Mesothelial cell of epicardium (in vitro differentiated cells): ENCODE measurements around the gene SPAG16. TPM values are rescaled to one million over a fixed set of nuclear protein-coding genes. Genes with fewer than 3 reads are reported as not detected.

Experiments
- DNase-seq, 2 experiments: peaks; one replicate each; pipeline ENCODE4 v3.0.0; 2021; ENCODE audit warnings: low spot score in 2 of 2; ENCODE audit not compliant: unreplicated experiment in 2 of 2
- H3K27ac Mint-ChIP-seq: 2 replicates; pipeline ENCODE4 v1.8.0; 2021; ENCODE audit warnings: mixed read lengths
- H3K27me3 Mint-ChIP-seq: 2 replicates; pipeline ENCODE4 v1.8.0; 2021; ENCODE audit warnings: low read depth, mixed read lengths
- H3K36me3 Mint-ChIP-seq: 2 replicates; pipeline ENCODE4 v1.8.0; 2021; ENCODE audit warnings: mixed read lengths
- H3K4me1 Mint-ChIP-seq: 2 replicates; pipeline ENCODE4 v1.8.0; 2021; ENCODE audit warnings: mixed read lengths
- H3K4me3 Mint-ChIP-seq: 2 replicates; pipeline ENCODE4 v1.8.0; 2021; ENCODE audit warnings: mild to moderate bottlenecking, moderate library complexity, mixed read lengths
- H3K9me3 Mint-ChIP-seq: 2 replicates; pipeline ENCODE4 v1.8.0; 2021; ENCODE audit warnings: mixed read lengths
- CTCF ChIP-seq: fragments of 200-600 bp; sonication (generic); IDR thresholded peaks from one replicate; pipeline ENCODE4 v1.5.0; 2021; ENCODE audit warnings: antibody characterized with exemption; ENCODE audit not compliant: unreplicated experiment
- total RNA-seq: library from RNA; stranded (reverse); gene quantifications from 3 replicates; pipeline ENCODE4 v1.2.1, GENCODE V29; 2021

The SPAG16 gene
- total RNA-seq, 1 donor from 2014 or later = 35.1 TPM

GRCh38 chr2:213259266-213259665 is 25.0 kb upstream of the SPAG16 start:
- no peak for DNase-seq
- H3K4me3 Mint-ChIP-seq = no peak overlapping the region
- H3K36me3 Mint-ChIP-seq = no peaks in the 10 kb centered on the region
- H3K27me3 Mint-ChIP-seq = no peaks in the 10 kb centered on the region
- H3K4me1 Mint-ChIP-seq = peaks cover 10% of the 10 kb centered on the region
- no peak overlapping the region for H3K27ac Mint-ChIP-seq
- TF ChIP-seq CTCF = no peak
- H3K9me3 Mint-ChIP-seq = peaks cover 4% of the 10 kb centered on the region

- peaks cover 4% of the 10 kb centered on the region for H3K9me3 Mint-ChIP-seq
- no peak overlapping the region for H3K4me3 Mint-ChIP-seq
- no peak overlapping the region for H3K27ac Mint-ChIP-seq
- H3K27me3 Mint-ChIP-seq = no peaks in the 10 kb centered on the region
- no peak for DNase-seq
- H3K36me3 Mint-ChIP-seq = no peaks in the 10 kb centered on the region
- H3K4me1 Mint-ChIP-seq = peaks cover 10% of the 10 kb centered on the region
- TF ChIP-seq CTCF = no peak
Measured at GRCh38 chr2:213261237-213261636, 23.0 kb upstream of the SPAG16 start.

GRCh38 chr2:213261715-213262114 is 22.5 kb upstream of the SPAG16 start:
- Mint-ChIP-seq H3K27ac (no peak overlapping the region), H3K27me3 (no peaks in the 10 kb centered on the region), H3K4me3 (no peak overlapping the region), H3K36me3 (no peaks in the 10 kb centered on the region), H3K4me1 (peaks cover 10% of the 10 kb centered on the region), H3K9me3 (peaks cover 2% of the 10 kb centered on the region)
- DNase-seq = no peak
- TF ChIP-seq CTCF = no peak

GRCh38 chr2:213265679-213266078 is 18.6 kb upstream of the SPAG16 start:
- H3K36me3 Mint-ChIP-seq = no peaks in the 10 kb centered on the region
- peaks cover 10% of the 10 kb centered on the region for H3K4me1 Mint-ChIP-seq
- no peaks in the 10 kb centered on the region for H3K27me3 Mint-ChIP-seq
- no peak for DNase-seq
- no peak for TF ChIP-seq CTCF
- no peak overlapping the region for H3K4me3 Mint-ChIP-seq
- H3K9me3 Mint-ChIP-seq = no peaks in the 10 kb centered on the region
- H3K27ac Mint-ChIP-seq = no peak overlapping the region

GRCh38 chr2:213266421-213266820 is 17.8 kb upstream of the SPAG16 start:
- no peak for TF ChIP-seq CTCF
- Mint-ChIP-seq H3K9me3 (no peaks in the 10 kb centered on the region), H3K27ac (no peak overlapping the region), H3K4me3 (no peak overlapping the region), H3K4me1 (peaks cover 6% of the 10 kb centered on the region), H3K27me3 (no peaks in the 10 kb centered on the region), H3K36me3 (no peaks in the 10 kb centered on the region)
- no peak for DNase-seq

GRCh38 chr2:213271947-213272346 is 12.3 kb upstream of the SPAG16 start:
- H3K4me3 Mint-ChIP-seq = no peak overlapping the region
- no peaks in the 10 kb centered on the region for H3K4me1 Mint-ChIP-seq
- peaks cover 10% of the 10 kb centered on the region for H3K9me3 Mint-ChIP-seq
- H3K36me3 Mint-ChIP-seq = peaks cover 3% of the 10 kb centered on the region
- H3K27ac Mint-ChIP-seq = no peak overlapping the region
- no peaks in the 10 kb centered on the region for H3K27me3 Mint-ChIP-seq
- no peak for DNase-seq
- TF ChIP-seq CTCF = no peak
